Gastroesophageal sphincter (tissue), 3 donors: ENCODE measurements around the gene TAOK3.

ENCODE experiments used
- EP300 ChIP-seq: sonication (generic); formaldehyde crosslinking; IDR thresholded peaks from one replicate; pipeline ENCODE4 v1.6.1; 2017; ENCODE audit warnings: antibody characterized with exemption, mild to moderate bottlenecking
- POLR2A ChIP-seq, 2 donors: fragments of 450-650 bp; IDR thresholded peaks; one replicate each; pipeline ENCODE4 v1.6.1; 2017; ENCODE audit warnings: antibody characterized with exemption in 2 of 2, mild to moderate bottlenecking in 2 of 2, moderate library complexity in 1 of 2
- POLR2AphosphoS5 ChIP-seq: sonication (generic); formaldehyde crosslinking; IDR thresholded peaks from one replicate; pipeline ENCODE4 v1.6.1; 2017; ENCODE audit warnings: antibody characterized with exemption
- TF ChIP-seq, protein P1 (sequence below), 4 experiments: fragments of 200-600 bp in 2 of 4; fragments of 450-650 bp in 2 of 4; sonication (generic) in 1 of 4; IDR thresholded peaks; one replicate each; pipeline ENCODE4 v1.5.1; 2017 to 2019; ENCODE audit warnings: antibody characterized with exemption in 4 of 4, mild to moderate bottlenecking in 2 of 4, moderate library complexity in 2 of 4

- TF ChIP-seq POLR2AphosphoS5 (no peak), EP300 (no peak), POLR2A (IDR thresholded peaks at IDR 0.05) (no peak)
- TF ChIP-seq, protein P1, sequence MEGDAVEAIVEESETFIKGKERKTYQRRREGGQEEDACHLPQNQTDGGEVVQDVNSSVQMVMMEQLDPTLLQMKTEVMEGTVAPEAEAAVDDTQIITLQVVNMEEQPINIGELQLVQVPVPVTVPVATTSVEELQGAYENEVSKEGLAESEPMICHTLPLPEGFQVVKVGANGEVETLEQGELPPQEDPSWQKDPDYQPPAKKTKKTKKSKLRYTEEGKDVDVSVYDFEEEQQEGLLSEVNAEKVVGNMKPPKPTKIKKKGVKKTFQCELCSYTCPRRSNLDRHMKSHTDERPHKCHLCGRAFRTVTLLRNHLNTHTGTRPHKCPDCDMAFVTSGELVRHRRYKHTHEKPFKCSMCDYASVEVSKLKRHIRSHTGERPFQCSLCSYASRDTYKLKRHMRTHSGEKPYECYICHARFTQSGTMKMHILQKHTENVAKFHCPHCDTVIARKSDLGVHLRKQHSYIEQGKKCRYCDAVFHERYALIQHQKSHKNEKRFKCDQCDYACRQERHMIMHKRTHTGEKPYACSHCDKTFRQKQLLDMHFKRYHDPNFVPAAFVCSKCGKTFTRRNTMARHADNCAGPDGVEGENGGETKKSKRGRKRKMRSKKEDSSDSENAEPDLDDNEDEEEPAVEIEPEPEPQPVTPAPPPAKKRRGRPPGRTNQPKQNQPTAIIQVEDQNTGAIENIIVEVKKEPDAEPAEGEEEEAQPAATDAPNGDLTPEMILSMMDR (IDR thresholded peaks at IDR 0.05) = no peak
Observed at GRCh38 chr12:118271183-118271582, 101.5 kb downstream of the TAOK3 start.
